IPS-11a (cell line): ENCODE results near the gene DNAJA4.

ENCODE experiments used
- H3K4me3 ChIP-seq: one replicate; pipeline ENCODE4 v1.5.1; 2013; ENCODE audit warnings: low read depth, low read length, control low read depth

Gene DNAJA4

DNA sequence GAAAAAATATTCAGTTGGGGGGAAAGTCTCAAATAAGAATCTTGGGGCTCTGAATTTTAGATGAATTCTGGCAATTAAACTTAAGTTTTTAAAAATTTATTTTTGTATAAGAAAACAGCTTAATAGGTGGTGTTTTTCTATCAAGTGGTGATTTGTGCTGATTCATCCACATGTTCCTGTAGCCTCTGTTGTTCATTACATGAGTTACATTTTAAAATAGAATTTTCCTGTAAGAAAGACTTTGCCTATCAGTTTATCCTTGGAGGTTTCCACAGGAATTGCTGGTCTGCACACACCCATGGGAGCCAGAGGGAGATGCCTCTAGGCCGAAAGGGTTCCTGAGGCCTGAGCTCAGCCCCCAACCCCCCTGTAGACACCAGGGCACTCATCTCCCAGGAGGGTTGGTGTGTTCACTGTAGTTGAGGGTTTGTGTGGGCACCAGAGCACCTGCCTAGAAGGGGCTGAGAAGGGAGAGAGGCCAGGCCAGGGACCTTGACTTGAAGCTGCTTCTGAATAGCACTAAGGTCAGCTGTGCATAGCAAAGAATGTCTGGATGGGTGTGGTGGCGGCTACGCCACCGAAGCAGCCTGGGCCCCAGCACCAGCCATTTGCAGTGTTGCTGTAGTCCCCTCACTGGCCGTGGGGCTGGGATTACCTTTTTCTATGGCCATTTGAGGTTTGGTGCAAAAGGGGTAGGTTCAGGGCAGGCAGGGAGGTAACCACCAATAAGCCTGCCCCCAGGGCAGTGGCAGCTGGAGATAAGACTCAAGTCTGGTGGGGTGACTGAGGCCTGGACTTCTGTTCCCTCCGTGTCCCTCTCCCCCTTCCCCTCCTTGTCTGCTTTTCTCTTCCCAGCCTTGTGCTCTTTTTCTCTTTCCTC, 11.9 kb downstream of the DNAJA4 start:
- no peak overlapping the region for H3K4me3 ChIP-seq

DNA sequence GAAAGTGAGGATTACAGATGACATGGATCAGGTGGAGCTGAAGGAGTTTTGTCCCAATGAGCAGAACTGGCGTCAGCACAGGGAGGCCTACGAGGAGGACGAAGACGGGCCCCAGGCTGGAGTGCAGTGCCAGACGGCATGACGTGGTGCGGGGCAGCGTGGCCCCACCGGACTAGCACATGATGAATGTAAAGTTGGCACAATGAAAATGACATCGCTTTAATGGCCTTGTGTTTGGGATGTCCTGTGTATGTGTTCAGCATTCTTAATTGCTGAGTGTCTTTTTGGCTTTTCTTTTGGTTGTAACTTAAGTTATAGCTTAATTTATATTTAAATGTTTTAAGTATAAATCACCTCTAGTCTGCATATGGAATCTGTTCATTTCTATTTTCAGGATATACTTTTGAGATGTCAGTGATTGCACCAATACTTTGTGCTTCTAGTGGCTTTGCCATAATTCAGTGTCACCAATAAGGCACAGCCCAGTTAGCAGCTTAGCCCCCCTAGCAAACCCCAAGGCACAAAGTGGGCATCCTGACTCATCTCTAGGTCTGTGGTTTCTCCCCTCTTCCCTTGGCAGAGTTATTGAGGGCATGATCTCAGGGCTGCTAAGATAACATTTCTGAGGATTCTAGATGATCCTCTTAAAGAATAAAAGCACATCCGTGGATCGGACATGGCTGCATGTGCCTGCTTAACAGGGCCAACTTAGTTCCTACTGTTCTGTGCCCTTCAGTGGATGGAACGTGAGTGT, 16.1 kb downstream of the DNAJA4 start:
- H3K4me3 ChIP-seq: no peak overlapping the region

DNA sequence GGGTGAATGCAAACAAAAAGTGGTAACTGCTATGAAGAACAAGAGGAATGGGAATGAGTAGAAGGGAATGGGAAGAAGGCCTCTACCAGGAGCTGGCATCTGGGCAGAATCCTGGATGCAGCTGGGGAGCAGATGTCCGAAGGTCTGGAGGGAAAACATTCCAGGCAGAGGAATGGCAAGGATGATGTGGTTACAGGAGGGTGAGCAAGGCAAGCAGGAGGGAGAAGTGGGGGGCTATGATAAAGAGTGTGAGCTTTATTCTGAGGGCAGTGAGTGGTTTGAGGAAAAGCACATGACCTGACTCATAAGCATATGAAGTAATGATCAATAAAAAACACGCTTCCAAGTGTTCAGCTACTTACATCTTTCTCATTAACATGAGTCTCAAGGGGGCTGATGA, 18.0 kb downstream of the DNAJA4 start:
- no peak overlapping the region for H3K4me3 ChIP-seq

DNA sequence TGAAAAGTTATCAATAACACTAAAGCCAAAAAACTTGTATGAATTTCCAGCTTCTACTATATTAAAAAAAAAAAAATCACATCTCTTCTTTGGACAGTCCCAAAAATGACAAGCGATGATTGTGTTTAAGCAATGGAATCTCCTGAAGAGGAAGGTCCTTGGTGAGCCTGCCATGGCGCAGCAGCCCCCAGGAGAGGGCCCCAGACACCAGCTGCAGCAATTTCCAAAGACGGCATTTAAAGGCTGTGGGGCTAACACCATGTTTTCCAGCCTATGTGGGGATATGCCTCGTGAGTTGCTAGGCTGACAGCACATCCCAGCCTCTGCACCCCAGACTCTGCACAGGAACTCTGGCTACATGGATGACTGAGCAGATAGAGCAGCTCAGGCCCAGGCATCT, 20.4 kb downstream of the DNAJA4 start:
- H3K4me3 ChIP-seq: no peak overlapping the region

DNA sequence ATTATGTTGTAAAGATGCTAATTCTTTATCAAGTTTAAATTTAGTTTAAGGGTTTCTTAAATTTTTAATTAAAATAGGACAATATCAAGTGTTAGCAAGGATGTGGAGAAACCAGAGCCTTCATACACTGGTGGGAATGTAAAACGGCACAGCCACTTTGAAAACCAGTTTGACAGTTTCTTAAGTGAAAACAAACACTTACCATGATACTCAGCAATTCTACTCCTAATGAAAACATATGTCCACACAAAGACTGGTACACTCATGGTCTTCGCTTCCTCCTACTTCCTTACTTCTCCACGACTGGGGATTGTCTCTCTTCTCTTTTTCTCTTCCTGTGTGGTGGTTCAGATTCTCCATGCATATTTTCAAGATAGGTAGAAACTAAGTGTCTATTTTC, 25.9 kb downstream of the DNAJA4 start:
- no peak overlapping the region for H3K4me3 ChIP-seq

DNA sequence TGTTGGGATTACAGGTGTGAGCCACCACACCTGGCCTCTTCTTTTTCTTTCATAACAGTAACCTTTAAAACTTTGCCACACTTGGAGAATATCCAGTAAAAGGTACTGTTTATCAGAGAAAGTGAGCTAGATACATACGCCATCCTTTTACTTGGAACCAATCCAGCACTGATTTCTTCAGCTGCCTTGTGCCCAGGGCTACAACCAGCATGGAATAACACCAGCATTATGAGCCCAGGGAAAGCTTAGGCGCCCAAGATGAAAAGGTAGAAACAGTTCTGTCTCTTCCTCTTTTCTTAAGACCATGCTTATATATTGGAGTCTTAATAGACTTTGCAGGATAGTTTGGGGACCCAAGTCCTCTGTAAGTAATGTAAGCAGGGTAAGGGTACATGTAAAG, 26.7 kb downstream of the DNAJA4 start:
- no peak overlapping the region for H3K4me3 ChIP-seq

DNA sequence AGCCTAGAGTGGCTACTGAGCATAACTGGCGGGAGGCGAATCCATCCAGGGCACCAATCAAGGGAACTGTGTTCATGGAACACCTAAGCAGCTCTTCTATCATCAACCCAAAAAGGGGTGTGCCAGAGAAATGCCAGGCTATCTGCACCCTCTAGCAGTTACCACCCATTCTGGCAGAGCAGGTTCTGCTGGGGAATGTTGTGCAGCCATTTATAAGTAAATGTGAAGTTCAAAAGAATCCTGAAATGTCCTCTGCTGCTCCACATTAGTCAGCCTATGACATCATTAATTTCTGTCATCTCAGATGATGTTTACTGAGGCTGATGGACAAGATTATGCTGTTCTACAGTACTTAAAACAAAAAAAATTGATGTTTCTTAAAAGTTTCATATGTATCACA, 27.3 kb downstream of the DNAJA4 start:
- H3K4me3 ChIP-seq: no peak overlapping the region

DNA sequence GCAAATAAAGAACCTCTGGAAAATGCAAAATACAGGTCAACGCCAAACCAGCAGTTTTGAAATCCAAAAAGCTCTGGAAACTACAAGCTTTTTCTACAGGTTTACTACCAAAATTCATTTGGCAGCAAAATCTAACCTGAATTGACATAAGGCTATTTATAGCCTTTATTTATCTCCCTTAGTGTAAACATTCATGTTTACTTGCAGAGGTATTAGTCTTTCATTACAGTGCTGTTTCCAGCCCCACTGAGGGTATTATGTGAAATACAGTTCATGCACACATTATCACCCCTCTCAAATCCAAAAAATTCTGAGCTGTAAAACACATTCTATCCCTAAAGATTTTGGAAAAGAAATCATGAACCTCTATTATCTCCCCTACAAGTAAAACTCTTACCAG, 27.9 kb downstream of the DNAJA4 start:
- no peak overlapping the region for H3K4me3 ChIP-seq

DNA sequence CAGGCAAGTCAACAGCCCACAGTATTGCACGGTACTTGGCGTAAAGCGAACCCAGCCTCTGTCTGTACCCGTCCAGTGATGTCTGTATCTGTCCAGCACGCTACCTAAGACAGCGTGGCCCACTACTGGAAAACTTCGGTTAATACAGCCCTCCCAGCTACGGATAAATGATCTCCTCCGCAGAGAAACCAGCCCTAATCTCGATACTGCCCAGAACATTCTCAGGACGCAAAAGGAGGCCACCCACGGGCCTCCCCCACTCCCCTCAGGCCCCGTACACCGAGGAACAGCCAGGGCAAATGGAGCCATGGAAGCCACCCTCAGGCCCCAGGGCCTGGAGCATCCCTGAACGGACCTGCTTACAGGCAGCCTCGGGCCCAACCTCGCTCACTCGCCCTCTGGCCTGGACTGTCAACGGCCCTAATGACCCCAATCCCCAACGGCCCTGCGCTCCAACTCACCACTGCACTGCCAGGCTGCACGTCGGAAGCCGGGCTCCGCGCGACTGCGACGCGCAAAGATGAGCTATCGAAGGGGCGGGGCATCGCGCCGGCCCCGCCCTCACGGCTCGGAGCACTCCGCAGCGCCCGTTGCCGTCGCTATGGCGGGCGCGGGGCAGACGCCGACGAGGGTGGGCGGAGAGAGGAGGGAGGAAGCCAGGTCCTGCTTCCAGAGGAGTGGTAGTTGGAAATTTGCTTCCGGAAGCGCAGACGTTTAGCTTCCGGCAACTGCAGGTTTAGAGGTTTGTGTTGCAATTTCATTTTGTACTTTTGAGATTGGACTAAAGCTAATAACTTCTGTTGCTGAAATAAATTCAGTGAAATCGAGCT, 35.0 kb downstream of the DNAJA4 start, which contains the start of gene SKIC8:
Gene SKIC8, minus strand, starts transcription at position 509 of the 830 bp plus-strand sequence. CDS start 3,923 bp downstream, outside the sequence.
- peak within 1 kb of the TSS; percentile 99 for H3K4me3 ChIP-seq

DNA sequence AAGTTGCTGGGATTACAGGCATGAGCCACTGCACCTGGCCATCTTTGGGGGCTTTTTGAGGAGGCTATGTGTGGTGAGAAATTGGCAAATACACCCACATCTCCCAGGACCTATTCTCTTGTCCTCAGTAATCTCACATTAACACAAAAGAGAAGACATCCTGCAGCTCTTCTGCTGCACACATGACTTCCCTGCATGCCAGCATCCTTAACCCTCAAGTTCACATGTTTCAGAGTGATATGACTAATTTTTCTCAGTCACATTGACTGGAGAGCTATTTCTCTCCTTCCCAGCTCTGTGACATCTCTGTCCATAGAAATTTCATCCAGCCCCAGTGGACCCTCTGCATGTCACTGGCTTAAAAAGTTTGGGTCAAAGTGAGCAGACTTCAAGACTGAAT, 37.0 kb downstream of the DNAJA4 start:
- H3K4me3 ChIP-seq: no peak overlapping the region

DNA sequence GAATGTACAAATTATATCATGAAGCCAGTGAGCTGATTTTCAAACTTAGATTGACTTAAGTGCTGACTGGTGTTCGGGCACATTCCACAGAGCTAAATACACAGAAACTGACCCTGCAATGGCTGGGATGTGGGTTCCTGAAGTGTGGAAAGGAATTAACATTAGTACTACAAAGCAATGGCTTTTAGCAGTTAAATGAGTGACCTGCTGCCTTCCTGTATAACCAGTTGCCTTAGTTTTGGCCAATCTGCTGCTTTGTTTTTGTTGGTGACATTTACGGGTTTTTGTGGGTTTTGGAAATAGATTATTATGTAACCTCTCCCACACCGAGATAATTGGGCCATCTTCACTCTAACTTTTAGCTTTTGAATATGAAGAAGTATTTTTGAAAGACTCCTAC, 37.5 kb downstream of the DNAJA4 start:
- H3K4me3 ChIP-seq: no peak overlapping the region

DNA sequence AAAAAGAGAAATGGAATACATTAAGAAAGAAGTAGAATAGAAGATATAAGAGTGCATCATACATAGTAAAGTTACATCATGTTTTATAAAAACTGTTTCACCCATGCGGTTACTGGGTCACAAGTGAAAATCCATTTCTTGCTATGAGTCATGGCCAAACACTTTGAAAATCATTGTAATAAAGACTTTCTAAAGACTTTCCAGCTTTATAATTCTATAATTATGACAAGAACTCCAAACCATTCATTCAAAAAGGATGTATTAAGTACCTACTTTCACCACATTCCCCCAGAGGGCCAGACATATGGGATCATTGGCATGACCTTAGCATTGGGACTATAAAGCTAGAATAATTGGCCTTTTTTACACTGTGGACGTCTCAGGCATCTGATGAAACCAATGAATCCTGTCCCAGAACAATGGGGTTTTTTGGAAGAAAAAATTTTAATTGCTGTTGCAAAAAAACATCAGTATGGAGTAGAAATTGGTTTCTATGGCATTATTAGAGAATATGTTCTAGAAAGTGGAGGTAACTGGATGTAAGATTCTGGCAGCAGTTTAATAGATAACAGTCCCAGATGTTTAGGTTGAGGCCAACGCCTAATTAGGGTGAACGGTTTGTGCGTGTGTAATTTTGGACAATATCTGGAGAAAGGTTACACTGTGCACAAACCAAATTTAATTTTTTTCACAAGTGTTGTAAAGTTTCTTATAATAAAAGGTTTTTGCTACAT, 38.4 kb downstream of the DNAJA4 start:
- no peak overlapping the region for H3K4me3 ChIP-seq

DNA sequence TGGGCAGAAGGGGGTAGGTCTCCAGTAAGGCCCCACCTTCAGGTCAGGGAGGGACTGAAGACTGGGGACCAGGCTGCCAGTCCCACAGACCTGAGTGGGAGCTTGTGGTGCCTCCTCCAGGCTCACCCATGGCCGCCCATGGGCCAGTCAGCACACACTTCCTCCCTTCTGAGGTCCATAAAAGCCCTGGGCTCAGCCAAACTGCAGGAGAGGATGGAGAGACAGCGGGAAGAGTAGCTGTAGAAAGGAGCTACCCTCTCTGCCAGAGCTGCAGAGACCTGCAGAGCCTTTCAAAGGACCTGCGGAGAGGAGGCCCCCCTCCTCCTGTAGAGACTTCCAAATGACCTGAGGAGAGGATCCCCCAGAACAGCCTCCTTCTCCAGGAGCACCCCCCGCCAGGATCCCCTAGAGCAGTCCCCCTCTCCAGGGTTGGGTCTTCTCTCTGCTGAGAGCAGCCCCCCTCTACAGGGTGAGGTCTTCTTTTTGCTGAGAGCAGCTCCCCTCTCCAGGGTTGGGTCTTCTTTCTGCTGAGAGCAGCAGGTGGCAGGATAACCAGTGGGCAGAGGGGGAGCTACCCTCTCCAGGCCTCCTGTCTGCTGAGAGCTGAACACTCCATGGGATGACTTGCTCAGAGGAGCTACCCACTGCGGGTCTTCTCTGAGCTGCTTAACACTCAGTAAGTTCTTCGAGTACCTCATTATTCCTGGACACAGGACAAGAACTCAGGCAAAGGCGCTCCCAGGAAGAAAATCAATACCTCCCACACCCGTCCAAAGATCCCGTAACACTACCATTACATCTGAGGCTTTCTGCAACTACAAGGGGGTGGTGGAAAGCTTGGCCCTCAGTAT, 40.1 kb downstream of the DNAJA4 start:
- H3K4me3 ChIP-seq: no peak overlapping the region

DNA sequence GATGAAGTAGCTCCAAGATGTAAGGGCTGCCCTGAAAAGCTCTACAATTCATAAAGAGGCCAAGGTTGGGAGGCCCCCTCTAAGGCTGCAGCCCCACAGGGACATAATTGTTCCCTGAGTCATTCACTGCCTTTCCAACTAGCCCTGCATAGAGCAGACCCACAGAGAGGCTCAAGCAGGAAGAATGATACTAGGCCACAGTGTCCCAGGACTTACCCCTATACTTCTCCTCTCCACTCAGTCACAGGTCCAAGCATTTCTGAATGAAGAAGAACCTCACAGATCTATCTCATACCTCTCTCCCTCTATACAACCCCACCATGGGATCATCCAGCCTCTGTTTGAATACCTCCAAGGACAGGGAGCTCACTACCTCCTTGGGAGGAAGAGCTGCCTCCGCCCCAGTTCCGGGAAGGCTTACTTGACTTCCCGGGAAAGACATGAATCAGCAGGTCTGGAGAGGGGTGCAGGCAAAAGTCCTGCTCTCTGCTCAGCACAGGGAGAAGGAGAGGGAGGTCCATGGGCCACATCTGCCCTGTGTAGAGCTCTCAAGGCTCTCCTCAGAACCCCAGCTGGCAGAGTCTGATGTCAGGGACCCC, 41.9 kb downstream of the DNAJA4 start:
- no peak overlapping the region for H3K4me3 ChIP-seq

DNA sequence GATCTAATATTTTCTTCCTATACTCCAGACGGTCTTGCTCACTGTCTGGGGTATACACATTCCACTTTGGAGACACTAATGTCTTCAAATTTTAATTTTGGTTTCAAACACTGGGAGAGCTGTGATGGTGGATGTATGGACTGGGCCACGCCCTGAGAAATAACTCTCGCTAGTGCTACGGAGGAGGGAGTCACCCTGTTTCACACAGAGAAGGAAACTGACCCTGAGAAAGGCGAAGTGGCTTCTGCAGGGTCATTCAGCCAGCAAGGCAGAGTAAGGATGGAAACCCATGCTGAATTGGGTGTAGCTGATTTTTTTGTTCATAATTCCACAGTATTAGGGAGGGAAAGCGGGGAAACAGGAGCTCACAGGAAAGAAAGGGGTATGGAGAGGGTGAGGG, 43.6 kb downstream of the DNAJA4 start:
- H3K4me3 ChIP-seq: no peak overlapping the region

DNA sequence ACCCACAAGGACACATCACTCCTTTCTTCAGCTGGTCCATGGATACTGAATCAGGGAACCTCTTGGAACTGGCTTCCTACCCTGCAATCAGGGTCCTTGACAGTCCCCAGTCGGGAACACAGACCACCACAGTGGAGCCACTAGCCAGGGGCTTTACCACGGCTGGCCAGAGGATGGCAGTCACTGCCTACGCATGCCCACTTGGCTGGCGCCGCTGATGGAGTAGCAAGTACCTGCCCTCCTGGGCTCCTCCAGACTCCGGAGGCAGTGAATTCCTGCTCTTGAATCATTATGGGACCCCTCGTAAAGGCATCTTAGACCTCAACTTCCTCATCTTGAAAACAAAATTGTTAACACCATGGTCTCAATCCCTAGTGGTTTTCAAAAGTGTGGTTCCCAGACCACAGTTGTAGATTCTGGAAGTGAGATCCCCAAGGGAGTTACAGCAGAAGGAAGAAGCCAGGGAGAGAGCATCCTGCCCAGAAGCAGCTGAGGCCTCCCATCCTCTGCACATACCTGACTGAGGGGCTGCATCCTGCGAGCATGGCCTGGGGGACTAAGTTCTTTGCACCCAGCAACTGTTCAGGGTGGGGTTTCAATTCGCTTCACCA, 44.2 kb downstream of the DNAJA4 start:
- no peak overlapping the region for H3K4me3 ChIP-seq

DNA sequence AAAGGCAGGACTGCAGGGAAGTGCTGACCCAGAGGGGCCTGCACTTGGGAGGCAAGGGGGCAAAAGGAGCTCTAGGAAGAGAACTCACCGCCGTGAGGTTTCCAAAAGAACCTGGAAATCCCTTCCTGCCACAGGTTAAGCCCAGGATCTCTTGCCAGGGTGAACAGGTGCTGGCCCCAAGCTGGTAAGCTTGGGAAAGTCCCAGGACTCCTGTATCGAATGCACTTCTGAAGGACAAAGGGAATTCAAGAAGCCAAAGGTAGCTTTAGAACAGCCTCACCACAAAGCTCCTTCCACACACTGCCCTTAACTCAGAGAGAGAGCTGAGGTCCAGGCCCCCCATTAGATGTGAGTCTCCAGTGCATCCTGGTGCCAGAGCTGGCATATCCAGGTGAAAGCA, 46.9 kb downstream of the DNAJA4 start:
- no peak overlapping the region for H3K4me3 ChIP-seq

DNA sequence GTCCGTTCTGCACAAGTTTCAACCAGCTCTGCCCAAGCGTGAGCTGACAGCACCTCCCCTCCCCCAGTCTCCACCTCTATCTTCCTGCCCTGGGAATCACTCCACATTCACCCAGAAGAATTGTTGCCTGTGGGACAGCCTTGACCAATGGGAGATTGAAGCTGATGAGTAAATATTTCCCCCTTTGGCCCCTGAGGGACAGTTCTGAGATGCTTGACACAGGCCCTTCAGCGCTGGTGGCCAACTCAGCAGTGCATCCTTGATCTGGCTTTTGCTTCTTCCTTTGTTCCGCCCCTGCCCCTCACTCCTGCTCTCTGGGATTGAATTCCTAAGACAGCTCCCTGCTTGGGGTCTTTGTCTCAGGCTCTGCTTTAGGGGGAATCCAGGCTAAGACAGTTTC, 48.2 kb downstream of the DNAJA4 start:
- no peak overlapping the region for H3K4me3 ChIP-seq

DNA sequence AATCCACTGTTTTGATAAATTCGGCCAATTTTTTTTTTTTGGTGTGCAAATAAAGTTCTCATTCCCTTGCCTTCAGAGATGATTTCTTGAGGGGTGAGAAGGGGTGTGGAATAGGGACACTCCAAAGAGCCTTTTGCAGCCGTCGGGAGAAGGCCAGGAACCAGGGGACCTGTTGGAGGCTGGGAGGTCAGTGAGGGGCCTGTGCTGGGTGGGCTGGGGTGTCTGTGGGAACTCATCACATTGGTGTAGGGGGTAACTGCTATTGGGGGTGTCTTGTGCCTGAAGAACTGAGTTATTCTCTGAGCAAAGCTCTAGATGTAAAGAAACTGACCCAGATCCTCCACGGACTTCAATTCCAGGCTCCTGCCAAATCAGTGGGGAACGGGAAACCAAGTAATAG, 48.6 kb downstream of the DNAJA4 start:
- H3K4me3 ChIP-seq: no peak overlapping the region
